OCI-LY7 (cell line): ENCODE measurements around the gene SMIM38.

ENCODE experiments used
- CTCF ChIP-seq: fragments of 200-600 bp; sonication (generic); conservative IDR thresholded peaks from 2 replicates; pipeline ENCODE4 v1.5.1; 2014; ENCODE audit warnings: mild to moderate bottlenecking, antibody characterized with exemption, low read length, moderate library complexity, mixed read lengths
- EZH2phosphoT487 ChIP-seq: fragments of 200-600 bp; sonication (generic); IDR thresholded peaks from 2 replicates; pipeline ENCODE4 v1.6.1; 2018; ENCODE audit warnings: low read depth, borderline replicate concordance, mild to moderate bottlenecking, mixed run types, antibody characterized with exemption, low read length, moderate library complexity, mixed read lengths

GRCh38 chr11:69144316-69145049, 11.3 kb upstream of the SMIM38 start:
- TF ChIP-seq CTCF: no peak
- TF ChIP-seq EZH2phosphoT487: no peak
